H1 (cell line): ENCODE measurements around the gene TMEM151B.

Experiments used
- ATF3 ChIP-seq: IDR thresholded peaks from 2 replicates; pipeline ENCODE4 v1.6.1; 2011; ENCODE audit warnings: low read depth, mild to moderate bottlenecking, low read length; ENCODE audit not compliant: insufficient read depth
- CTCF ChIP-seq, 3 experiments: IDR thresholded peaks; 1 replicate in 2 of 3; 2 replicates in 1 of 3; pipeline versions ENCODE4 v1.5.1 to v1.6.1; 2011; ENCODE audit warnings: low read length in 3 of 3, mild to moderate bottlenecking in 3 of 3, inconsistent platforms in 2 of 3, low read depth in 1 of 3, moderate library complexity in 1 of 3; ENCODE audit not compliant: insufficient read depth in 1 of 3; ENCODE audit errors: control extremely low read depth in 1 of 3
- FOSL1 ChIP-seq: IDR thresholded peaks from 2 replicates; pipeline ENCODE4 v1.6.1; 2011; ENCODE audit warnings: mild to moderate bottlenecking, low read depth, low read length, moderate library complexity; ENCODE audit not compliant: insufficient read depth
- GABPA ChIP-seq: IDR thresholded peaks from 2 replicates; pipeline ENCODE4 v1.6.1; 2011; ENCODE audit warnings: mild to moderate bottlenecking, low read length, moderate library complexity, borderline replicate concordance; ENCODE audit not compliant: insufficient read depth
- HDAC2 ChIP-seq, 2 experiments: fragments of 300-600 bp in 1 of 2; sonication (generic) in 1 of 2; IDR thresholded peaks; 2 replicates each; pipeline ENCODE4 v1.6.1; 2011 to 2012; ENCODE audit warnings: low read depth in 2 of 2, low read length in 2 of 2, mild to moderate bottlenecking in 2 of 2, moderate library complexity in 2 of 2, borderline replicate concordance in 1 of 2, inconsistent platforms in 1 of 2
- KDM4A ChIP-seq: IDR thresholded peaks from one replicate; pipeline ENCODE4 v1.7.1; 2012; ENCODE audit warnings: low read depth, mild to moderate bottlenecking, moderate library complexity, low read length, inconsistent platforms; ENCODE audit not compliant: severe bottlenecking
- NRF1 ChIP-seq: IDR thresholded peaks from 2 replicates; pipeline ENCODE4 v1.6.1; 2011; ENCODE audit warnings: mild to moderate bottlenecking, low read depth, low read length, improper control_type of control experiment
- PHF8 ChIP-seq: fragments of 200-600 bp; sonication (generic); conservative IDR thresholded peaks from 2 replicates; pipeline ENCODE4 v1.7.1; 2012; ENCODE audit warnings: low read depth, mild to moderate bottlenecking, inconsistent platforms, low read length, moderate library complexity
- POLR2A ChIP-seq, 2 experiments: IDR thresholded peaks; 1 replicate in 1 of 2; 2 replicates in 1 of 2; pipeline ENCODE4 v1.6.1; 2011; ENCODE audit warnings: low read depth in 2 of 2, low read length in 2 of 2, mild to moderate bottlenecking in 2 of 2; ENCODE audit errors: control extremely low read depth in 1 of 2
- RBBP5 ChIP-seq: IDR thresholded peaks from 2 replicates; pipeline ENCODE4 v1.7.1; 2012; ENCODE audit warnings: low read depth, mild to moderate bottlenecking, inconsistent platforms, low read length, moderate library complexity, borderline replicate concordance
- RXRA ChIP-seq: IDR thresholded peaks from 2 replicates; pipeline ENCODE4 v1.6.1; 2011; ENCODE audit warnings: low read depth, mild to moderate bottlenecking, low read length, moderate library complexity; ENCODE audit not compliant: insufficient read depth
- SIN3A ChIP-seq, 2 experiments: IDR thresholded peaks in 1 of 2; conservative IDR thresholded peaks in 1 of 2; 2 replicates each; pipeline ENCODE4 v1.6.1; 2011 to 2012; ENCODE audit warnings: low read length in 2 of 2, improper control_type of control experiment in 1 of 2, low read depth in 1 of 2, mild to moderate bottlenecking in 1 of 2
- SP1 ChIP-seq: IDR thresholded peaks from 2 replicates; pipeline ENCODE4 v1.6.1; 2011; ENCODE audit warnings: low read depth, low read length
- TAF1 ChIP-seq: IDR thresholded peaks from 2 replicates; pipeline ENCODE4 v1.6.1; 2011; ENCODE audit warnings: mild to moderate bottlenecking, low read depth, low read length

DNA sequence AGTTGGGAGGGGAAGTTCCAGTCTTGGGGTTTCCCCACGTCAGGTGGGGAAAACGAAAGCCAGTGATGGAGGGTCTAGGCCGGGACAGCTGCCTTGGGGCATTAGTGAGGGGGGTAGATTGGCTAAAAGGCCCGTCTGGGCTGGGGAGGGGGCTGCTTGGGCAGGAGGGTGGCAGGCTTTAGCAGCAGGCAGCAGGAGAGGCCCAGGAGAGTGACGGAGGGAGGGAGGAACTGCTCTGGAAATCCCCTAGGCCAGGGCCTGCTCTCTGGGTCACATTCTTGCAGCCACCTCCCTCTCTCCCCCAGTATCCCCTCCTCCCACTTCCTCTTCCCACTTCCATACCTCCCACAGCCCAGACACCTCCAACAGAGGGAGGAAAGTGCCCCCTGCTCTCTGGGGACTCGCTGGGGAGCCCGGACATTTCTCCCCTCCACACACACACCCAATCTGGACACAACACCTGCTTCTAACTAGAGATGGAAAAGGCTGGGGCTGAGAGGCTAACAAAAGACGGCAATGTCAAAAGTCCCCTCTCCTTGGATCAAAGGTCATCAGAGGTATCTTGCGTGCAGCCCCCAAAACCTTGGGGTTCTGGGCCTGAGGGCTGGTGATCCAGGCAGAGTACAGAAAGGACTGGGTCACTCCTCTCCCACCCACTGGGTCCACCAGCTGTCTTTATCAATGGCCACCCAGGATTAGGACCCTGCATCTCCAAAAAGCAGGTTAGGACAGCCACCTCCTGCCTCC is 6.7 kb upstream of the TMEM151B start:
- TF ChIP-seq CTCF (IDR thresholded peaks at IDR 0.05; ENCODE audit: control extremely low read depth in 1 of 3, insufficient read depth in 1 of 3, low read depth in 1 of 3, low read length in 3 of 3) (no peak), PHF8 (no peak), RBBP5 (no peak), SIN3A (conservative IDR thresholded peaks at IDR 0.05 in 1 of 2, IDR thresholded peaks at IDR 0.05 in 1 of 2; ENCODE audit: low read depth in 1 of 2, low read length in 2 of 2) (no peak), HDAC2 (IDR thresholded peaks at IDR 0.05; ENCODE audit: borderline replicate concordance in 1 of 2, low read depth in 2 of 2, low read length in 2 of 2) (no peak), POLR2A (IDR thresholded peaks at IDR 0.05; ENCODE audit: control extremely low read depth in 1 of 2, low read depth in 2 of 2, low read length in 2 of 2) (no peak), GABPA (no peak), KDM4A (no peak), SP1 (no peak), RXRA (no peak), FOSL1 (no peak), ATF3 (no peak), TAF1 (no peak), NRF1 (no peak)
